ENCODE results near the gene SOBP.

Gene SOBP

DNA sequence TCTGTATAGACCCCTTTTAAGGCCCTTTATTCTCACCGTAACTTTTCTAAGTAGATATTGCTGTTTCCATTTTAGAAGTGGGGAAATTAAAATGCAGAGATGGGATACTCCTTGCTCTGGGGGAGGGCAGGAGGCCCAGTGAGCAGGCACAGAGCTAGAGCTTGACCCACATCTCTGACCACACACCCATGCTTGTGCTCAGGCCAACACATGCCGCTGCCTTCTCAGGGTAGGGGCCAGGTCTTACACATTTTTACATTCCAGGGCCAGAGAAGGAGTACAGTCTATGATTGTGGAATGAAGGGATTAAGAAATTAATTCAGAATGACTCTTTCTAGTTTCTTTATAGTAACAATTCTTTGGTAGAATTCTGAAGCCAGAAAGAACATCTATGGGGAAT lies 104.8 kb downstream of the SOBP start:
- no peak for DNase-seq

DNA sequence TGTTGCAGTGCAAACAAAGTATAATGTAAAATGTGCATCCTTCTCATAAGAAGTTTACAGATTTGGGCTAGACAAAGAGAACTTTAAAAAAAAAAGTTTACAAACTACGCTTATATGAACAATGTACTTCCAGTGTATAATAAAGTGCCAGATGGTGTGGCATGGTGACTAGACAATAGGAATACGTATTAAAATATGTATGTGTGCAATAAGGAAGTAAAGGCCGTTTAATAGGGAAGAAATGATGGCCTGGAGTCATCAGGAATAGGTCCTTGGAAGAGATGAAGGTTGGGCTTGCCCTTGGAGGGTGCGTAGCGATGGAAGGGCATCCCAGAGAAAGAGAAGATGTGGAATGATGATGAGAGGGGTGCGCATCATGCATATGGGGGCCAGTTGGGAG lies 108.2 kb downstream of the SOBP start:
- DNase-seq: no peak

DNA sequence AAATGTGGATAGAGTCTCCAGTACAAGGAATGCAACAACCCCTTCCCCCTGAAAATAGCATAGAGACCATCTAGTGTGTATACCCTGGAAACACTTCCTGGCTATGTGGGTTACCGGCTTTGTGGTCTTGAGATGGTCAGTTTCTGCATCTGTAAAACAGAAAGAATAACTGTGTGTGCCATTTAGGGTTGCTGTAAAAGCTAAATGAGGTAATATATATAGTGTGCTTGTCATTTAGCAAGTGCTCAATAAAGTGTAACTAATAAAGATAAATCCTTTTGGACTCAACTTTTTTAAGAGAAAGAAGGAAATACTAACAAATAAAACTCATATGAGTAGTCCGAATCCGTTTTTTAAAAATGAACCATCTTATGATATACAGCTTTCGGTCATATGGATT lies 109.1 kb downstream of the SOBP start:
- no peak for DNase-seq

DNA sequence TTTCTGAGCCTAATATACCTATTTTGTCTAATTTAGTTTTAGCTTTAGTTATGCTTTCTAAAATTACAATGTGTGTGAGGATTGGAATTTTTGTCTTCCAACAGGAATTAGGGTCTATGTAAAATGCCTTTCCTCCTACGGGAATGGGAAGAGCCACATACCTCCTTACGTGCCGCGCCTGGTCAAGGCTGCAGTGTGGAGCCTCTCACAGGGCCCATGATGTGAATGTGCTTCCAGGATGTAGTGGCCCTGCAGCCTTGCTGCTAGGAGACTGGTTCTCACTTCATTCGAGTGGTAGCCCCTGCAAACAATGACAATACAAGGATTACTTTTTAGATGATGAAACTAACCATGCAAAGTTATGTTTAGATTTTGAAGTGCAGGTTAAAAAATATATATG lies 110.2 kb downstream of the SOBP start:
- no peak for DNase-seq

DNA sequence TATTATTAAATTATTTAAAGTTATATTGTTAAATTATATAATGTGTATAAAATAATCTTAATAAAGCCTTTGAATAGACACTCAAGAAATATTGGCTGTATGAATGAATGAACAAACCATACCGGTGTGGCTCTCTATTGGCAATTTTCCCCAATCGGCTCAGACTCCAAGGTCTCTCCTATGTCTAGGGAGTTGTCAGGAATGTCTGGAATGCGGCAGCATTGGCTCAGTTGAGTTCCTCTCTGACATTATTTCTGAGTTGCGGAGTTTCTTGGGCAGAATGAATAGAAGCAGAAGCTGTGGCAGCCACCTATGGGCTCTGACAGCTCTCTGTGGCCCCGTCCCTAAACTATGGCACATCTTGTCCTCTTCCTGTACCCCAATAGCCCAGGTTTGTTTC lies 111.0 kb downstream of the SOBP start:
- no peak for DNase-seq

DNA sequence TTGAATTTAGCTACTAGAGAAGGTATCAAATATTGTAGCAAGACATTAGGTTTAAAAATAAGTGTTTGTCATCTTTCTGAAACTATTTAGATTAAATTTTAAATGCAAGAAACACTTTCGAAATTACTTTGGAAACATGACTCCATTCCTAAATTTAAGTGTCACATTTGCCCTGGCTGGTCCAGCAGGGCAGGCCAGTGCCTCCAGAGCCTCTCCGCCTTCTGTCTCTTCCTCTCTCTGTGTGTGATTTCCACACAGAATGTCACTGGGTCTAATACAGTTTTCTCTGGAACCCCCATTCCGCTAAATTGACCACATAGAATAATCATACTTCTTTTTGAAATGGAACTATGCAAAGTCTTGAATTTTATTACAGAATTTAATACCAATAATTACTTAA lies 111.5 kb downstream of the SOBP start:
- DNase-seq: no peak

DNA sequence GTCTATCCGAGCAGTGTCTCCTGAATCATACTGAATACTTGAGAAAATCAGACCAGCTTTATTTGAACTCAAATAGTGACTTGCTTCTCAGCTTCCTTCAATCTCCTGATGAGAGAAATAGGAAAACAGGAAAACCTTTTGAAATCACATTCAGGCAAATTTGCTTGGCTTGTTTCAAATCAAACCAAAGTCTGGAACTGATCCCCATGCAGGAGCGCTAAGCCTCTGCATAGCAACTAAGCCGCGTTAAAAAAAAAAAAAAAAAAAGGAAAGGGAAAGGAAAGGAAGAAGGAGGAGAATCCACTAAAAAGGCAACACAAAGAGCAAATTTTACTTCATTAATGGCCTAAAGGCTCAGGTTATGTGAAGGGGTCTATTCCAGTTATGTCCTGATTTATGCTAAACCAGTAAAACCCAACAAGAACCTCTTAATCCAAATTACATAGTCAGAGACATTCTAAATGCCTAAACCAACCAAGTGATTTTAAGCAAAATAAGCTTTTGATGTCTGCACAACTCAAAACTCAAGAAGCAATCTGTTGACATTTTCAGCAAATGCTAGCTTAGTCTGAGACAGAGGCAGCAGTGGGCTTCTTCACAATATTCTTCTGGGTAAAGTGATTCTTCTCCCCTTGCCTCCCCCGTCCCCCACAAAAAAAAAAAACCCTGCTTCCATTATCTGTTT lies 112.5 kb downstream of the SOBP start:
- DNase-seq: no peak

DNA sequence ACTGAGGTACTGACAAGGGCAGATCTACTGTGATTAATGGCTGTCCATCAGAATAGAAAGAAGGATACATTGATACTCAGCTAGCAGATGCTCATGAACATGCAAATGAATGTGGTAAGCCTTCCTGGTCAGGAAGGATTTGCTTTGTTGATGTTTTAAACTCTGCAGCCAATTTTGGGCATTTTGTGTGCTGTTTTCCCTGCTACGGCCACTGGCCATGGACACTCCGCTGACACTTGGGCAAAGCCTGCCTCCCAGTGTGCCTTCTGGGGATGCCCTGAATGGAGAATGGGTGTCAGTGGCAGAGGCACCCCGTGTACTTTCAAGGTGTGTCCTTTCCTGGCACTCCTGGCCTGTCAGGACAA lies 113.1 kb downstream of the SOBP start:
- DNase-seq: no peak

DNA sequence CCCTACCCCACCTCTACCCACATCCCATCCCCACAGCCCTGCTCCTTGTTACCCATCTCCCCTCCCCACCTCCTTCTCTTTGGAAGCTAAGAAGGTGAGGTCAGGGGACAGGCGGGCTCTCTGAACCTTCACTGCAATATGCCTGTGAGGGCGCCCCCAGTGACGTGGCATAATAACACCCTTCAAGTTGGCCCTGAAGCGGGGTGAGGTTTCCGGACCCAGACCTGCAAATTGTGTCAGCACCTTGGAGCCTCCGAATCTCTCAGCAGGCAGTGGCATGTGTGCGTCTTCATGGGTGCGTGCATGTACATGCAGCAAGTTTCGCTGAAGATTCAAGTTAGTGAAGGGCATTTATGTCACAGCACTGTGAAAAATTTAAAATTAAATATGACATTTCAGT lies 114.6 kb downstream of the SOBP start:
- DNase-seq: no peak

DNA sequence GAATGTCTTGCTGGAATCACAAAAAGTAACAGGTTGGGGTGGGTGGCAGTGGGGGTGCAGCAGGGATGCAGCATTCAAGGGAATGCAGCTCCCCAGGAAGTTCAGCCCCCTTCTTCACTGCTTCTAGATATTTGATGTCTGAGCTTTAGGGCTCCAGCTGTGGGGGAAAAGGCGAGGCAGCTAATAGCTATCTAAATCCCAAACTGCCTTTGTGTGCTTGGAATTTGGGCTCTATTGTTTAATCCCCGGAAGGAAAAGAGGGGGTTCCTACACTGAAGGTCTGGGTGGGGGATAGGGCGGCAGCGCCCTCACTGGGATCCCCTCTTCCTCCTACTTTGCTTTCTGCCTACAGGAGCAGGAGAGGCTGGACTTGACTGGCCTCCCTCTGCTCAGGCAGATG lies 116.5 kb downstream of the SOBP start:
- DNase-seq: no peak

DNA sequence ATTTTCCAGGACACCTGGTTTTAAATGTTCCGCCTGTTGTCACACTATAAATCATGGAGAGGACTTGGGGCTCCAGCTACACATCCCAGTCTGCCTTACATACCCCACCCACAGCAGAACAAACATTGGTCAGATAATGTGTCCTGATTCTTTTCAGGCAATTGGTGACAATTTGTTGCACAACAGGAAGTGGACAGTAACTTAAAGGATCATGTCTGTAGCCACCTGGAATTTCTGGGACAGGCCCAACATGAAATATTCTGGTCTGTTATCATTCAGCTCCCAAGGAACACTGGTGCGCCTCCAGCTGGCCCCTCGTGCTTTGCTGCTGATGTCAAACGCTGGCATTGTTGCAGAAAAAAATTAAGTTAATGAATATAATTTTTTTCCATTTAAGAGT lies 117.2 kb downstream of the SOBP start:
- DNase-seq: no peak

DNA sequence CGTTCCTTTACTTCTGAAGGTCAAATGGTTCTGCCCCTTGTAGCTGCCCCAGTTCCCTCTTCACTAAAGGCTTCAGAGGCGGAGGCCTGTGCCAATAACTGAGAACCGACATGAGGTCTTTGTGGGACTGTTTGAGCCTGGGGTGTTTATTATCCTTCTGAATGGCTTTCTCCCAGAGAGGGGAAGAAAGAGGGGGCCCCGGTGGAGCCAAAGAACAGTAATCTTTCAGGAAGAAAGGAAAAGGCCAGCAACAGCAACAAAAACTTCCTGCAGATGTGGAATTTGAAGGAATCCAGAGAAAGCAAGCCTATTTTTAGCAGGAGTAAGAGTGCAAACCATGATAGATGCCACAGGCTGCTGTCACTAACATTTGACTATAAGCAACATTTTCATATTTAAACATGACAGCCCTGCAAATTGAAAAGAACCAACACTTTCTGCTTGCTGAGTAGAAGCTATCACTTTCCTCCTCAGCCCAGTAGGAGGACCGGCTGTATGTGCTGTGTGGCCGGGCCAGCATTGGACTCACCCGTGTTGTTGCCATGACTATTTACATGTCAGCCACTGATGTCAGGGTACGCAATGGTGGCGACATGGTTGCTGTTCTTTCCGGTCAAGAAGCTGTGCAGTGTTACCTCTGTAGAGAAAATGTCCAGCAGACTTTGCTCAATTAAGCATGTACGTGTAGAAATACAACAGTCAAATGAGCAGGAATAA lies 121.3 kb downstream of the SOBP start:
- no peak for DNase-seq

DNA sequence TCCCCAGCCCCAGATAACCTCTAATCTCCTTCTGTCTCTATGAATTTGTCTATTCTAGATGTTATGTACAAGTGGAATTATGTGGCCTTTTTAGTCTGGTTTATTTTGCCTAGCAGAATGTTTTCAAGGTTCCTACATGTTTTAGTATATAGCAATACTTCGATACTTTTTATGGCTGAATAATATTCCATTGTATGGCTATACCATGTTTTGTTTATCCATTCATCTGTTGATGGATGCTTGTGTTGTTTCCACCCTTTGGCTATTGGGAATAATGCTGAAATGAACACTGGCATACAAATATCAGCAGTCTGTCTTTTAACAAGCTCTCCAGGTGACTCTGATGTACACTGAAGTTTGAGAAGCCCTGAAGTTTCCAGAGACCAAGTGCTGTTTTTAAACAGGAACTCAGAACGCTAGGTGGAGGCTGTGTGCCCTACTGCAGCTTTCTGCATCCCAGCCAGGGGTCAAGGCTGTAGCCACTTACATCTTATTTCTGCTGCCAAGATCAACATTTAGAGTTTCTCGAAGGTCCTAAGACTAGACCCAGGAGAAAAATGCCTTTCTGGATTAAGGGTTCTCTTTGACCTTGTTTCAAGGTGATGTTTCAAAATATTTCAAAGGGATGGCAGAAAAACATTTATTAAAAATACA lies 123.0 kb downstream of the SOBP start:
- DNase-seq: no peak

DNA sequence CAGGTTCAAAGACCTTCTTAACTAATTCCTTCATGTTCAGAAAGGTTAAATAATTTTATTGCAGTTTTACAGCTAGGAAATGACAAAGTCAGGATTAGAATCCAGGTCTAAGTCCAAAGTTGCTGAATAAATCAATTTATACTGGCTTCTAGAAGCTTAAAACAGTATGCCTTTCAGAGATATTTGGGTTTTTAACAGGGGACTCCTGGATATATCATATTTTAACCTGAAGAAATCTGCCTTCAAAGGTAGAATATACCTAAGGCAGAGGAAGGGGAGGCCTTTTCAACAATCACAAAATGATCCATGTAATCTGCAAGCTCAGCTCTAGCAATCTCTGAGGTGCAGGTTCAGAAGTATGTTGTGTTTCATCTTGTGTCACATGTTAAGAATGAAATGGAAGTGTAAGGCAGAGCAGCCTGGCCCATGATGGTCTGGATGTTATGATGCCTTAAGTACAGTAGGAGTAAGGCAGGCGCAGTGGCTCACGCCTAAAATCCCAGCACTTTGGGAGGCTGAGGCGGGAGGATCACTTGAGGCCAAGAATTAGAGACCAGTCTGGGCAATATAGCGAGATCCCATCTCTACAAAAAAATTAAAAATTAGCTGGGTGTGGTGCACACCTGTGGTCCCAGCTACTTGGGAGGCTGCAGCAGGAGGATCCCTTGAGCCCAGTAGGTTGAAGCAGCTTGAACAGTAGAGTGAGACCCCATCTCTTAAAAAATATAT lies 123.9 kb downstream of the SOBP start:
- DNase-seq: no peak

DNA sequence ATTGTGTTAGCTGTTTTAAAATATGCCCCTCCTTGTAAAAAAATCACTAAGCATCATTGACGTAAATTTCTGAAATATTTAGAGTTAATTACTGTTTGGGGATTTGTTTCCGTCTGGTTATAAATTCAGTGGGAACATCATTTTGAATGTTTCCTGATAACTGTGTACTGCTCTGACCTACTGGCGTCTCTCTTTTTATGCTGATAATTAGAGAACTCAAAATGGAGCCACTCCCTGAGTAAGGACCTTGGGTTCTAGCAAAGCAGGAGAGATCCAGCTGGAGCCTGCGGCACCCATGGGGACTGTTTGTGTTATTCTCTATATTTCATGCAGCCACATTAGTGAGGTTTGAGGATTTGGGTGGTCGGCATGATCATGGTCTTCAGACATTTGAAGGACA lies 124.9 kb downstream of the SOBP start:
- DNase-seq: no peak

DNA sequence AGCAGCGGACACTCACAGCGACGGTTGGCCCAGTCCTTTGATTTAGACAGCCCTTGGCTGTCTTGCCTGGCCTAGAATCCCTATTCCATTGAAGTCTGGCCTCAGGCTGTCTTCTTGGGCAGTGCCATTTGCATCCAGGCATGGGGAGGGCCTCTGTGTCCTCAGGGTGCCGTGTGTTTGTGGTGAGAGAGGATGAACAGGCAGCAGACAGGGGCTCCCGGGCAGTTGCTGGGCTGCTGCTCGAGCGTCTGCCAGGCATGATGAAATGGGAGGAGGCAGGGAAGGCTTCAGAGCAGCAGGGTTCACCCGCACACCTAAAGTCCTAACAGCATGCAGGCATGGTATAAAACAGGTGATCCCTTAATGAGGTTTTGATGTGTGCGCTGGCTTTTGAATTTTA lies 126.9 kb downstream of the SOBP start:
- DNase-seq: no peak

DNA sequence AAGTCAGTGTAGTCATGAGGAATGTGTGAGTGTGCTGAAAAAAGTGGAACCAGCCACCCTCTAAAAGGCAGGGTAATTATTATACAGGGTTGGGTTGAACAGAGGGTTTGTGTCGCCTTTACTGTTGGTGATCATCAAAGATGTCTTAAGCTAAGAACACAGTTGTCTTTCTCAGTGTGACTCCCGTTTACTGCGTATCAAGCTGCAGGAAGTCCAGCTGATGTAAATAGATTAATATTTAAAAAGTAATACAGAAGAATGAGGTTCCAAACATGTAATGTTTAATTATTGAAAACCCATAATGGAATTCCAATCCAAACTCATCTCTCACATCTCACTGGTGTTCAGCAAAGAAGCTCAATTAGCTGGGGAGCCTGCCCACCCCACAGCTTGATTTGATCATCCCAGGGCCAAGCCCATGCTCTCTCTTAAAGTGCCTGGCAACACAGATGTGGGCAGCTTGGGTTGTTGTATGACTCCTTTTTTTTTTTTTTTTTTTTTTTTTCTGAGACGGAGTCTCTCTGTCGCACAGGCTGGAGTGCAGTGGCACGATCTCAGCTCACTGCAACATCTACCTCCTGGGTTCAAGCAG lies 127.5 kb downstream of the SOBP start:
- DNase-seq: no peak

DNA sequence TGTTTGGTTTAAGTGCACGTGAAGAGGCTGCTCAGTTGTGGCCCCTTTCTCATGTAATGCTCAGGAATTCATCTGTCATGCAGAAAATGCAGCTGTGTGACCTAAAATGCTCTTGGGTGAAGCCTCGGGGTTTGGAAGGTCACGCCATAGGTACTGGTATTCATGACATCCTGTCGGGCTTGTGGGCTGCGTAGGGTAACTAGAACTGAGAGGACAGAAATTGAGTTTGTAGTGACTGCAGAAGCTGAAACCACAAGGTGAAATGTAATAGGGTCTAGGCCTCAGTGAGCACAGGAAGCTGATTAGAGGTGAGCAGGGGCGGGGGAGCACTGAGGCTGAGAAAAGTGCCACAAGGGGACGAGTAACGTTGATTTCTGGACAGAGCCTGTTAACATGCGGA lies 128.8 kb downstream of the SOBP start:
- DNase-seq: peak; percentile 43

DNA sequence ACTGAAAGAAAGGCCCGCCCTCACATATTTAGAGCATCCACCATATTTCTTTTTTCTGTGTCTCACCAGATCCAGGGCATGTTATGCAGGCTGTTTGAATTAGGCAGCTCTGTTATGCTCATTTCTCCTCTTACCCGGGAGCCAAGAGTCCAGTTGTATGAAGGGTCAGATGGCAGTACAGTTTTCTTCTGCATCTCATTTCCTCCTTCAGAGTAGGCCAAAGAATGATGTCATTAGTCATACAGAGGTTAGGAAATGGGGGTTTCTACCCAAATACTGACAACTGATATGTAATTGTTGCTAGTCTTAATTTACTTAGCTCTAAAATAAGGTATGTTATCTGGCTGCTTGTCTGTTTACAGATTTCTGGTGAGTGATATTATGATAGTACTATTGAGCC lies 130.8 kb downstream of the SOBP start:
- no peak for DNase-seq

DNA sequence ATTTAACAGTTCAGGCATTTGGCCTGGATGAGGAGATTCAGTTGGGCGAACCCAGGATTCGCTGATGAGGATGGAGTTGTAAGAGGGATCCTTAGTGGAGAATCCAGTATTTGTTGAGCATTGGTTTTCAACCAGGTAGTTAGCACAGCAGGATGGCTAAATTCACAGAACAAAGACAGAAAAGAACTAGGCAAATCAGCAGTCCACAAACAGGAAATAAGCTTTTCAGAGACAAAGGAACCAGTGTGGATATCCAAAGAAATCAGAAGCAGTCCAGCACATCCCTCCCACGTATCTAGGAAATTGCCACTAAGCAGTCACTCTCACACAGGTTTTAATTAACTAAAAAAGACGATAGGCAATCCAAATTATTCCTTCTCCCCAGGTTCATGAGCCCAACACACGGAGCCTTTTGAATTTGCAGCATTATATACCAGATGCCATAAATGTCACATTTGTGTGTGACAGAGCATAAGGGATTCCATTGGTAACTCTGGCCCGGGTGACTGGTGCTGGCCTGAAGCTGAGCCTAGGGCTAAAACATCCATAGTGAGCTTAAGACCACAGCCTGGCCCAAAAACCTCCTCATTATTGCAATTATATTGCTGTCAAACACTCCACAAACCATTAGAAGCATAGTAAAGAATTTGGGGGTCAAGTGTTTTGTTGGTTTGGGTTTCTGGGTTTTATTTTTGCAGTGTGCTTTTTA lies 131.5 kb downstream of the SOBP start:
- no peak for DNase-seq

DNA sequence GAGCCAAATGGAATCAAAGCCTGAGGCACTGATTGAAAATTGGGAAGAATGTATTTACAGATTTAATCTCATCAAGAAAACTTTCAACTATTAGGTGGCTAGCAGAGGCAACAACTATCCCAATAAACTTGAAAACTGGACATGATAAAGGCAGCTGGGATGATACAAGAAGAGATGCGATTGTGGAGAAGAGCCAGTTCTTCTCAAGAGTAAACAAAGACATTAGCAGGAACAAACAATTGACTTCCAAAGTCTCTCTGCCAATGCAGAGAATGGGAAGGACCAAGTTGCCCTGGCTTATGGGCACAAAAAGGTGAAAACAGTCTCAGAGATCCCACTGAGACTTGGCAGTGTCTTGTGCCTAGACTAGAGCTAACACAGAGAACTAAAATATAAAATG lies 132.4 kb downstream of the SOBP start:
- no peak for DNase-seq

DNA sequence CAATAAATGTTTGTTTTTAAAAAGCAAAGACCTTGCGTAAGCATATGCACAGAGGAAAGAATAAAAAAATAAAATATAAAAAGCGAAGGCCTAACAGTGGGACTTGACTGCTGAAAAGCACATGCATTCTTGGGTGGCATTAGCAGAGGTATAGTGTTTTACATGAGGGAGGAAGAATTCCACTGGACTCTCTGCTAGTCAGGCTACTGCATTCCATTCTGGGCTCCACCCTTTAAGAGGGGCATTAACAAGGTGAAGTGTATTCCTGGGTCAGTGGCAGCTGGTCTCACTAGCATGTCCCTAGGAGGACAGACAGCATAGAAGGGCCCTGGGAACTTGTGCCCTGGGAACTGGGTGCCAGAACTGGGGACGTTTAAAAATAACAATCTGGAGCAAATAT lies 134.1 kb downstream of the SOBP start:
- DNase-seq: no peak

DNA sequence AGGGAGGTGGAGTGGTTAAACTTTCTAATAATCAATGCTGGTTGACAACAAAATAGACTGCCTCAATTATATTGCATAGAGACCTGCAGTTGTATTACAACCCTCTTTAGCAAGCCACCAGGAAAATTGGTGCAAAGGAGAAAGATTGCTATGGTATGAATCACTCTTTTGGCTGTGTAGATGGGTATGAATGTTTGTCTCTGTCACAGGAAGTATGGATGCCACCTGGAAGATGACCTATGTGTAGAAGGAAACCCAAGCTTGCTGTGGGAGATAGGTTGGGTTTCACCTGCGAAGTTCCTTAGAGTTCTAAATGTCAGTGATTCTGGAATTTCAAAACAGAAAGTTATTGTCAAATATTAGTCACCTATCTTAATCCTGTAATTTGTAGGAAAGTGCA lies 134.6 kb downstream of the SOBP start:
- DNase-seq: no peak
